H9 (cell line): Measurements from ENCODE around the gene TRUB2. TPM values are rescaled to one million over a fixed set of nuclear protein-coding genes. Genes with fewer than 3 reads are reported as not detected.
A peak's percentile ranks its signal among the peaks of the same experiment; 100 is the strongest.

Source experiments
- DNase-seq: peaks from one replicate; pipeline ENCODE4 v3.0.0-alpha.2; 2017
- H2AFZ ChIP-seq: one replicate; pipeline ENCODE4 v1.6.1; 2013; ENCODE audit warnings: mild to moderate bottlenecking, low read length, control low read depth, moderate library complexity
- H2AK5ac ChIP-seq: 2 replicates; pipeline ENCODE4 v1.6.1; 2013; ENCODE audit warnings: low read length, control low read depth, mixed read lengths; ENCODE audit not compliant: insufficient read length
- H2BK120ac ChIP-seq: one replicate; pipeline ENCODE4 v1.6.1; 2013; ENCODE audit warnings: low read depth, mild to moderate bottlenecking, low read length, control low read depth, inconsistent platforms; ENCODE audit not compliant: poor library complexity, severe bottlenecking
- H2BK12ac ChIP-seq: 2 replicates; pipeline ENCODE4 v1.6.1; 2013; ENCODE audit warnings: low read length, control low read depth, mixed read lengths, low read depth; ENCODE audit not compliant: insufficient read length
- H2BK15ac ChIP-seq: 2 replicates; pipeline ENCODE4 v1.6.1; 2013; ENCODE audit warnings: low read depth, low read length, control low read depth
- H2BK20ac ChIP-seq: one replicate; pipeline ENCODE4 v1.6.1; 2013; ENCODE audit warnings: low read depth, mild to moderate bottlenecking, low read length, control low read depth, inconsistent platforms; ENCODE audit not compliant: poor library complexity, severe bottlenecking
- H2BK5ac ChIP-seq: 2 replicates; pipeline ENCODE4 v1.6.1; 2013; ENCODE audit warnings: low read length, control low read depth, mixed read lengths; ENCODE audit not compliant: insufficient read length
- H3K14ac ChIP-seq: 2 replicates; pipeline ENCODE4 v1.6.1; 2013; ENCODE audit warnings: low read length, control low read depth; ENCODE audit not compliant: insufficient read depth
- H3K18ac ChIP-seq: 2 replicates; pipeline ENCODE4 v1.6.1; 2013; ENCODE audit warnings: low read depth, mild to moderate bottlenecking, mixed read lengths, low read length, control low read depth; ENCODE audit not compliant: insufficient read length
- H3K23ac ChIP-seq: 2 replicates; pipeline ENCODE4 v1.6.1; 2013; ENCODE audit warnings: low read length, control low read depth, mixed read lengths, low read depth; ENCODE audit not compliant: insufficient read length
- H3K23me2 ChIP-seq: 2 replicates; pipeline ENCODE4 v1.6.1; 2013; ENCODE audit warnings: low read depth, mild to moderate bottlenecking, mixed read lengths, low read length, control low read depth; ENCODE audit not compliant: insufficient read length, poor library complexity, severe bottlenecking
- H3K27ac ChIP-seq: 2 replicates; pipeline ENCODE4 v1.5.1; 2013; ENCODE audit warnings: low read length, control low read depth, mixed read lengths, low read depth; ENCODE audit not compliant: insufficient read length
- H3K27me3 ChIP-seq: 2 replicates; pipeline ENCODE4 v1.6.1; 2013; ENCODE audit warnings: low read length, control low read depth, inconsistent platforms; ENCODE audit not compliant: insufficient read depth
- H3K4ac ChIP-seq: 2 replicates; pipeline ENCODE4 v1.6.1; 2013; ENCODE audit warnings: low read depth, mild to moderate bottlenecking, control low read depth, inconsistent platforms, low read length, moderate library complexity
- H3K4me1 ChIP-seq: 2 replicates; pipeline ENCODE4 v1.6.1; 2013; ENCODE audit warnings: low read length, control low read depth, inconsistent platforms; ENCODE audit not compliant: insufficient read depth
- H3K4me2 ChIP-seq: 2 replicates; pipeline ENCODE4 v1.6.1; 2013; ENCODE audit warnings: low read length, control low read depth, mixed read lengths; ENCODE audit not compliant: insufficient read length, insufficient read depth
- H3K56ac ChIP-seq: 2 replicates; pipeline ENCODE4 v1.6.1; 2013; ENCODE audit warnings: low read depth, mild to moderate bottlenecking, mixed read lengths, low read length, control low read depth; ENCODE audit not compliant: insufficient read length
- H3K79me1 ChIP-seq: 2 replicates; pipeline ENCODE4 v1.6.1; 2013; ENCODE audit warnings: low read depth, mild to moderate bottlenecking, moderate library complexity, low read length, control low read depth, inconsistent platforms; ENCODE audit not compliant: insufficient read depth, poor library complexity, severe bottlenecking
- H3K79me2 ChIP-seq: 2 replicates; pipeline ENCODE4 v1.6.1; 2013; ENCODE audit warnings: low read length, control low read depth, inconsistent platforms; ENCODE audit not compliant: insufficient read depth
- H3K9ac ChIP-seq: 2 replicates; pipeline ENCODE4 v1.6.1; 2013; ENCODE audit warnings: low read length, control low read depth, mixed read lengths; ENCODE audit not compliant: insufficient read length; ENCODE audit errors: extremely low read depth
- H3K9me3 ChIP-seq: one replicate; pipeline ENCODE4 v1.6.1; 2013; ENCODE audit warnings: low read depth, low read length, inconsistent platforms; ENCODE audit not compliant: control insufficient read depth
- H3T11ph ChIP-seq: one replicate; pipeline ENCODE4 v1.6.1; 2013; ENCODE audit warnings: mild to moderate bottlenecking, low read length, control low read depth, inconsistent platforms
- H4K20me1 ChIP-seq: one replicate; pipeline ENCODE4 v1.6.1; 2013; ENCODE audit not compliant: control insufficient read depth, insufficient read length, insufficient read depth
- H4K5ac ChIP-seq: 2 replicates; pipeline ENCODE4 v1.6.1; 2013; ENCODE audit warnings: low read depth, mild to moderate bottlenecking, mixed read lengths, low read length, control low read depth; ENCODE audit not compliant: insufficient read length
- H4K8ac ChIP-seq: replicated peaks from 2 replicates; pipeline ENCODE4 v1.6.1; 2013; ENCODE audit warnings: low read length, control low read depth, mixed read lengths, low read depth; ENCODE audit not compliant: insufficient read length
- H4K91ac ChIP-seq: 2 replicates; pipeline ENCODE4 v1.6.1; 2013; ENCODE audit warnings: low read depth, mild to moderate bottlenecking, moderate library complexity, mixed read lengths, low read length, control low read depth; ENCODE audit not compliant: insufficient read length
- H3K27ac Mint-ChIP-seq, 3 experiments: 2 replicates in 2 of 3; 3 replicates in 1 of 3; pipeline ENCODE4 v1.8.0; 2020 to 2021; ENCODE audit warnings: mixed read lengths in 3 of 3, mild to moderate bottlenecking in 1 of 3, moderate library complexity in 1 of 3
- H3K27me3 Mint-ChIP-seq: 2 replicates; pipeline ENCODE4 v1.8.0; 2021; ENCODE audit warnings: low read depth, mild to moderate bottlenecking, moderate library complexity, mixed read lengths
- H3K36me3 Mint-ChIP-seq, 3 experiments: 2 replicates in 2 of 3; 3 replicates in 1 of 3; pipeline ENCODE4 v1.8.0; 2020 to 2021; ENCODE audit warnings: low read depth in 3 of 3, mixed read lengths in 3 of 3; ENCODE audit not compliant: insufficient read depth in 1 of 3
- H3K4me1 Mint-ChIP-seq, 2 experiments: 2 replicates each; pipeline ENCODE4 v1.8.0; 2020; ENCODE audit warnings: mixed read lengths in 2 of 2
- H3K4me3 Mint-ChIP-seq, 2 experiments: 2 replicates in 1 of 2; 3 replicates in 1 of 2; pipeline ENCODE4 v1.8.0; 2020 to 2021; ENCODE audit warnings: mild to moderate bottlenecking in 2 of 2, mixed read lengths in 2 of 2, moderate library complexity in 1 of 2
- H3K9me3 Mint-ChIP-seq, 2 experiments: 2 replicates in 1 of 2; 3 replicates in 1 of 2; pipeline ENCODE4 v1.8.0; 2020; ENCODE audit warnings: mild to moderate bottlenecking in 2 of 2, mixed read lengths in 2 of 2, moderate library complexity in 1 of 2
- WGBS: extraction: QIAGEN DNeasy Blood & Tissue Kit; methylation state at CpG from one replicate; pipeline ENCODE4 v1.1.7; 2013; ENCODE audit warnings: missing lambda C conversion rate, low lambda C conversion rate, mixed read lengths; ENCODE audit not compliant: insufficient read length; ENCODE audit errors: extremely low coverage; 5-methylcytosine and 5-hydroxymethylcytosine counted together
- total RNA-seq: library from RNA; stranded (reverse); gene quantifications from 2 replicates; pipeline ENCODE4 v1.2.1, GENCODE V29; 2021
- TF ChIP-seq, protein P1 (sequence below): fragments of 200-600 bp; sonication (generic); conservative IDR thresholded peaks from 3 replicates; pipeline ENCODE4 v1.8.0; 2021; ENCODE audit warnings: antibody characterized with exemption, mild to moderate bottlenecking

The TRUB2 gene
- total RNA-seq, 1 experiment from 2014 or later = 38.3 TPM

DNA sequence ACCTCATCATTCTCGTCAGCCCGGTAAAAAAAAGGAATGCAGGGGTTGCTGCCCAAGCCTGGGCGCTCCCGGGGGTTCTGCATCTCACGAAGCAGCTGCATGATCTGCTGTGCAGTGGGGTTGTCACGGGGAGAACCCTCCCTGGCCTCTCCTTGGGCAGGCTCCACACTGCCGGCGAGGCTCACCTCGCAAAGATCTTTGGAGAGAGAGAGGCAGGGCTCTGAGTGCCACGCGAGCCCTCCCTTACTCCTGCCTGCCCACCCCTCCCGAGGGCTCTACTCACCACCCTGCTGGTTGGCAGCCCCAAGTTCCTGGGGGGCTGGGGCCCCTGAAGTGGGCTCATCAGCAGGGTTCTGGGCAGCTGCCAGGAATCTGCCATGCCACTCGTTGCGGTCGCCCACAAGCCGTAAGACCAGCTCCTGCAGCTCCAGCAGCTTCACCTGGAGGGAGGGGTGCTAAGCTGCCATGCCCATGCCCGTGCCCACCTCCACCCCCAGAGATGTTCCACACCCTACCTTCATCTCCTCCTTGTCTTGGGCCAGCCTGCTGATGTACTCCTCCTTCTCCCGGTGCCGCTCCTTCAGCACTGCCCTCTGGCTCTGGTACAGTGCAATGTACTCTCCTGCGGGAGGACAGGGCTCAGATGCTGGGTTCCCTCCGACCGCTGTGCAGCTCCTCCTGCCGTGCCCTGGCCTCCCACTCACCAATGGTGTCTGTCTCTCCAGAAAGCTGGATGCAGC, 65.0 kb downstream of the TRUB2 start:
- no peaks in the 10 kb centered on the region for H3K4me1 ChIP-seq
- H4K20me1 ChIP-seq = no peaks in the 10 kb centered on the region
- no peaks in the 10 kb centered on the region for H3K23me2 ChIP-seq
- Mint-ChIP-seq H3K27me3 (no peaks in the 10 kb centered on the region; the same call in 1 of the 2 replicates), H3K36me3 (peaks cover 21 to 56% (median 42%) of the 10 kb centered on the region in 3 experiments), H3K4me1 (peaks cover 2 to 21% of the 10 kb centered on the region in 2 experiments), H3K4me3 (no peak overlapping the region), H3K9me3 (no peaks in the 10 kb centered on the region), H3K27ac (peak overlapping the region in 1 of 3 experiments; percentile 23; a peak in 2 of 7 replicates)
- DNase-seq = no peak
- no peak overlapping the region for H3T11ph ChIP-seq
- no peaks in the 10 kb centered on the region for H3K79me2 ChIP-seq
- no peak overlapping the region for H2BK5ac ChIP-seq
- no peak overlapping the region for H3K23ac ChIP-seq
- H2BK15ac ChIP-seq = no peak overlapping the region
- WGBS = no CpG with 5 or more reads among the region's 23 CpGs
- no peak overlapping the region for H3K56ac ChIP-seq
- H3K14ac ChIP-seq = no peak overlapping the region
- H3K27ac ChIP-seq = no peak overlapping the region
- no peak overlapping the region for H3K9ac ChIP-seq
- no peak overlapping the region for H3K4me2 ChIP-seq
- no peak overlapping the region for H2AFZ ChIP-seq
- no peaks in the 10 kb centered on the region for H3K79me1 ChIP-seq
- H2BK12ac ChIP-seq = no peak overlapping the region
- no peak overlapping the region for H4K5ac ChIP-seq
- no peaks in the 10 kb centered on the region for H3K9me3 ChIP-seq
- H3K27me3 ChIP-seq = no peaks in the 10 kb centered on the region
- H2BK120ac ChIP-seq = no peak overlapping the region
- no peak overlapping the region for H3K18ac ChIP-seq
- H2BK20ac ChIP-seq = no peak overlapping the region
- TF ChIP-seq, protein P1, sequence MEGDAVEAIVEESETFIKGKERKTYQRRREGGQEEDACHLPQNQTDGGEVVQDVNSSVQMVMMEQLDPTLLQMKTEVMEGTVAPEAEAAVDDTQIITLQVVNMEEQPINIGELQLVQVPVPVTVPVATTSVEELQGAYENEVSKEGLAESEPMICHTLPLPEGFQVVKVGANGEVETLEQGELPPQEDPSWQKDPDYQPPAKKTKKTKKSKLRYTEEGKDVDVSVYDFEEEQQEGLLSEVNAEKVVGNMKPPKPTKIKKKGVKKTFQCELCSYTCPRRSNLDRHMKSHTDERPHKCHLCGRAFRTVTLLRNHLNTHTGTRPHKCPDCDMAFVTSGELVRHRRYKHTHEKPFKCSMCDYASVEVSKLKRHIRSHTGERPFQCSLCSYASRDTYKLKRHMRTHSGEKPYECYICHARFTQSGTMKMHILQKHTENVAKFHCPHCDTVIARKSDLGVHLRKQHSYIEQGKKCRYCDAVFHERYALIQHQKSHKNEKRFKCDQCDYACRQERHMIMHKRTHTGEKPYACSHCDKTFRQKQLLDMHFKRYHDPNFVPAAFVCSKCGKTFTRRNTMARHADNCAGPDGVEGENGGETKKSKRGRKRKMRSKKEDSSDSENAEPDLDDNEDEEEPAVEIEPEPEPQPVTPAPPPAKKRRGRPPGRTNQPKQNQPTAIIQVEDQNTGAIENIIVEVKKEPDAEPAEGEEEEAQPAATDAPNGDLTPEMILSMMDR = no peak
- no peak overlapping the region for H3K4ac ChIP-seq
- H4K8ac ChIP-seq = no peak overlapping the region
- H2AK5ac ChIP-seq = no peak overlapping the region
- H4K91ac ChIP-seq = no peak overlapping the region

Other genes starting within 250 kb of the TRUB2 start
- 60.4 and 63.9 TPM in 2 replicates for gene PTGES2, start 194.7 kb downstream of the TRUB2 start, total RNA-seq
- gene LCN2, start 173.0 kb downstream of the TRUB2 start, total RNA-seq = not detected in 2 replicates
- 72.5 and 74.9 TPM in 2 replicates for gene BBLN, start 162.2 kb downstream of the TRUB2 start, total RNA-seq
- gene CIZ1, start 130.9 kb downstream of the TRUB2 start, total RNA-seq = 101 and 104 TPM in 2 replicates
- 54.3 and 58.0 TPM in 2 replicates for gene DNM1, start 119.1 kb downstream of the TRUB2 start, total RNA-seq
- 44.2 and 51.0 TPM in 2 replicates for gene GOLGA2, start 46.4 kb downstream of the TRUB2 start, total RNA-seq
- gene SWI5, start 46.2 kb downstream of the TRUB2 start, total RNA-seq = 25.0 and 25.6 TPM in 2 replicates
- 34.8 and 38.4 TPM in 2 replicates for gene COQ4, start 392 bp upstream of the TRUB2 start, total RNA-seq
- 17.0 and 17.2 TPM in 2 replicates for gene SLC27A4, start 18.1 kb upstream of the TRUB2 start, total RNA-seq
- 46.1 and 46.6 TPM in 2 replicates for gene URM1, start 48.9 kb upstream of the TRUB2 start, total RNA-seq
- gene CERCAM, start 98.4 kb upstream of the TRUB2 start, total RNA-seq = 5.4 and 5.9 TPM in 2 replicates
- gene ODF2, start 133.6 kb upstream of the TRUB2 start, total RNA-seq = 15.7 and 16.7 TPM in 2 replicates
- gene GLE1, start 182.3 kb upstream of the TRUB2 start, total RNA-seq = 17.9 and 19.0 TPM in 2 replicates
- gene SPTAN1, start 230.1 kb upstream of the TRUB2 start, total RNA-seq = 210 and 213 TPM in 2 replicates